ENCODE results near the gene TRIM58.

TRIM58 gene

DNA sequence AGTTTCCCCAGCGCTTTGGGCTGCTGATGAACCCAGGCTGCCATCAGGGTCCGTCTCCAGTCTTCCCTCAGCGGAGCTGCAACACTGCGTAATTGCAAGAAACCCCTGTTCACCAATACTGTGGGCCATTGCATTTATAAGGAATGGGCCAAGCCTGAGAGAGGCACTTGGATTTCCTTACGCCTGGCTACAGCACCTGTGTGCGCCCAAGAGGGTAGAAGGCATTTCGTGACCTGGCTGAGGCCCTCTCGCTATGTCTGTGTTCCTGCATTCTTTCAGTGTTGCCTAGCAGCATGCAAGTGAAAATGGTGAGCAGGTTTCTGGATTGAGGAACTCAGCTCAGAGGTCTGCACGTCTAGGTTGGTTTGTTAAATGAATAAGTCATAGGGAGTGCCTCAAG, 26.4 kb downstream of the TRIM58 start:
- no peak overlapping the region for H3K4ac ChIP-seq (ENCODE audit: low read depth, low read length)
- H3K9ac ChIP-seq (ENCODE audit: low read length): no peak overlapping the region
- H3K4me2 ChIP-seq (ENCODE audit: low read length): no peak overlapping the region
- H3K36me3 ChIP-seq (ENCODE audit: control insufficient read depth in 1 of 2, insufficient read depth in 2 of 2, low read length in 2 of 2): peaks cover 0 to 2% of the 10 kb centered on the region in 2 experiments
- peak in 1 of 2 donors; percentile 58 for DNase-seq
- H3K4me1 ChIP-seq (ENCODE audit: control insufficient read depth in 1 of 2, insufficient read depth in 2 of 2, low read length in 2 of 2): no peaks in the 10 kb centered on the region
- no peak overlapping the region for H4K8ac ChIP-seq (ENCODE audit: low read depth, low read length)
- no peak overlapping the region for H4K91ac ChIP-seq (ENCODE audit: low read depth, low read length)
- H2BK120ac ChIP-seq (ENCODE audit: insufficient read depth, low read length, poor library complexity): no peak overlapping the region
- peaks cover 4% of the 10 kb centered on the region for H3K9me3 ChIP-seq (ENCODE audit: insufficient read depth, low read depth, low read length)
- no peak overlapping the region for H3K27ac ChIP-seq (ENCODE audit: low read depth, low read length)
- no peak overlapping the region for H2BK5ac ChIP-seq (ENCODE audit: low read depth, low read length, poor library complexity)
- H3K23ac ChIP-seq (ENCODE audit: low read length): no peak overlapping the region
- no peak overlapping the region for H3K18ac ChIP-seq (ENCODE audit: low read length)
- H3K79me1 ChIP-seq (ENCODE audit: low read length): no peaks in the 10 kb centered on the region
- H4K12ac ChIP-seq (ENCODE audit: low read depth, low read length): no peak overlapping the region
- no peaks in the 10 kb centered on the region for H3K27me3 ChIP-seq (ENCODE audit: insufficient read depth, low read length)
- H3K4me3 ChIP-seq (ENCODE audit: low read depth, low read length): no peak overlapping the region
- no peaks in the 10 kb centered on the region for H3K79me2 ChIP-seq (ENCODE audit: control insufficient read depth, insufficient read depth, low read length, poor library complexity)
- no peak overlapping the region for H3K14ac ChIP-seq (ENCODE audit: low read length)
- WGBS (ENCODE audit: extremely low coverage, insufficient coverage, insufficient read length): no CpG with 5 or more reads among the region's 9 CpGs
- H2AK5ac ChIP-seq (ENCODE audit: low read length): no peak overlapping the region
- H2BK12ac ChIP-seq (ENCODE audit: low read length): no peak overlapping the region
- no peak overlapping the region for H2AFZ ChIP-seq (ENCODE audit: insufficient read depth, low read length, poor library complexity)

DNA sequence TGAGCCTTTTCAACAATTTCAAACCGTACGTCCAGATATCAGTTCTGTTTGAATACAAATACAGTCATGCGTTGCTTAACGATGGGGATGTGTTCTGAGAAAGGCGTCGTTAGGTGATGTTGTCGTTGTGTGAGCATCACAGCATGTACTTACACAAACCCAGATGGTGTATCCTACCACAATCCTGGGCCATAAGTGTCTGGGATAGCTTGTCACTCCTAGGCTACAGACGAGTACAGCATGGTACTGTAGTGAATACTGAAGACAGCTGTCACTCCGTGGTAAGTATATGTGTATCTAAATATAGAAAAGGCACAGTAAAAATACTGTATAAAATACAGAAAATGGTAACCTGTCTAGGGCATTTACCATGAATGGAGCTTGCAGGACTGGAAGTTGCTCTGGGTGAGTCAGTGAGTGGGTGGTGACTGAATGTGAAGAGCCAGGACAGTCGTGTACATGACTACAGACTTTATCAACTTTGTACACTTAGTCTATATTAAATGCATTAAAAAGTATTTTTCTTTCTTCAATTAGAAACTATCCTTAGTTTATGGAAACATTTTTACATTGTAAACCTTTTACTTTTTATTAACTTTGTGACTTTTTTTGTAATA, 27.9 kb downstream of the TRIM58 start:
- H3K27ac ChIP-seq (ENCODE audit: low read depth, low read length): no peak overlapping the region
- no peak overlapping the region for H2BK5ac ChIP-seq (ENCODE audit: low read depth, low read length, poor library complexity)
- no peak overlapping the region for H4K8ac ChIP-seq (ENCODE audit: low read depth, low read length)
- no peak overlapping the region for H3K4ac ChIP-seq (ENCODE audit: low read depth, low read length)
- H4K91ac ChIP-seq (ENCODE audit: low read depth, low read length): no peak overlapping the region
- no peak overlapping the region for H3K4me2 ChIP-seq (ENCODE audit: low read length)
- H4K12ac ChIP-seq (ENCODE audit: low read depth, low read length): no peak overlapping the region
- H2AK5ac ChIP-seq (ENCODE audit: low read length): no peak overlapping the region
- no peaks in the 10 kb centered on the region for H3K79me1 ChIP-seq (ENCODE audit: low read length)
- DNase-seq: no peak
- H3K18ac ChIP-seq (ENCODE audit: low read length): no peak overlapping the region
- H2BK12ac ChIP-seq (ENCODE audit: low read length): no peak overlapping the region
- H3K14ac ChIP-seq (ENCODE audit: low read length): no peak overlapping the region
- H3K9ac ChIP-seq (ENCODE audit: low read length): no peak overlapping the region
- H2AFZ ChIP-seq (ENCODE audit: insufficient read depth, low read length, poor library complexity): no peak overlapping the region
- H3K4me3 ChIP-seq (ENCODE audit: low read depth, low read length): no peak overlapping the region
- H3K36me3 ChIP-seq (ENCODE audit: control insufficient read depth in 1 of 2, insufficient read depth in 2 of 2, low read length in 2 of 2): no peaks in the 10 kb centered on the region
- H3K4me1 ChIP-seq (ENCODE audit: control insufficient read depth in 1 of 2, insufficient read depth in 2 of 2, low read length in 2 of 2): no peaks in the 10 kb centered on the region
- H3K27me3 ChIP-seq (ENCODE audit: insufficient read depth, low read length): no peaks in the 10 kb centered on the region
- no peak overlapping the region for H2BK120ac ChIP-seq (ENCODE audit: insufficient read depth, low read length, poor library complexity)
- H3K79me2 ChIP-seq (ENCODE audit: control insufficient read depth, insufficient read depth, low read length, poor library complexity): no peaks in the 10 kb centered on the region
- H3K9me3 ChIP-seq (ENCODE audit: insufficient read depth, low read depth, low read length): peaks cover 2% of the 10 kb centered on the region
- whole genome bisulfite sequencing (ENCODE audit: extremely low coverage, insufficient coverage, insufficient read length): no CpG with 5 or more reads among the region's 10 CpGs
- H3K23ac ChIP-seq (ENCODE audit: low read length): no peak overlapping the region

DNA sequence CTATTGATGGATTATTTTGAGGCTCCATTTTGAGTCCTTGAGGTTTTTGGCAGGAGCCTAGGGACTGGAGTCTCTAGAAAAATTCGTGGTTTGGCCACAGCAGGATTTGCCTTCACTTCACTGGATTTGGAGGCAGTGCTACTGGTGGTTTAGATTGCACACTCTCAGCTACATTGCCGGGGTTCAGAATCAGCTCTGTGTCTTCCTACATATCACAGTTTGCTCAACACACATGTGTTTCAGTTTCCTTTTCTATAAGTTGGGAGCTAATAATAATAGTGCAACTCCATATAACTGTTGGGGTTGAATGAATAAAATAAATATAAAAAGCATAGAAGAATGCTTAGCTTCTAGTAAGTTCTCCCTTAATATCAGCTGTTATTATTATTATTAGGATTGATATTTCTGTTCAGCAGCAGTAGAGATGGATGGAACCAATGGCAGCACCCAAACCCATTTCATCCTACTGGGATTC, 38.2 kb downstream of the TRIM58 start, which contains the start of gene OR2W3:
TSS of gene OR2W3 (plus strand) at position 425 of the 475 bp plus-strand sequence. CDS start at position 425, 0 bp downstream.
- Histone ChIP-seq H2BK5ac (ENCODE audit: low read depth, low read length, poor library complexity) (no peak within 1 kb of the TSS), H2BK12ac (ENCODE audit: low read length) (no peak within 1 kb of the TSS), H2AK5ac (ENCODE audit: low read length) (no peak within 1 kb of the TSS), H3K9ac (ENCODE audit: low read length) (no peak within 1 kb of the TSS), H3K27me3 (ENCODE audit: insufficient read depth, low read length) (no peaks in the 10 kb centered on the region), H3K14ac (ENCODE audit: low read length) (no peak within 1 kb of the TSS), H4K12ac (ENCODE audit: low read depth, low read length) (no peak within 1 kb of the TSS), H4K8ac (ENCODE audit: low read depth, low read length) (no peak within 1 kb of the TSS), H3K36me3 (ENCODE audit: control insufficient read depth in 1 of 2, insufficient read depth in 2 of 2, low read length in 2 of 2) (no peaks in the 10 kb centered on the region), H4K91ac (ENCODE audit: low read depth, low read length) (no peak within 1 kb of the TSS), H3K79me1 (ENCODE audit: low read length) (no peaks in the 10 kb centered on the region), H3K79me2 (ENCODE audit: control insufficient read depth, insufficient read depth, low read length, poor library complexity) (no peaks in the 10 kb centered on the region), H3K4me1 (ENCODE audit: control insufficient read depth in 1 of 2, insufficient read depth in 2 of 2, low read length in 2 of 2) (no peaks in the 10 kb centered on the region), H3K9me3 (ENCODE audit: insufficient read depth, low read depth, low read length) (peaks cover 7% of the 10 kb centered on the region), H3K18ac (ENCODE audit: low read length) (no peak within 1 kb of the TSS), H3K4me3 (ENCODE audit: low read depth, low read length) (no peak within 1 kb of the TSS), H2AFZ (ENCODE audit: insufficient read depth, low read length, poor library complexity) (no peak within 1 kb of the TSS), H3K23ac (ENCODE audit: low read length) (no peak within 1 kb of the TSS), H2BK120ac (ENCODE audit: insufficient read depth, low read length, poor library complexity) (no peak within 1 kb of the TSS), H3K4ac (ENCODE audit: low read depth, low read length) (no peak within 1 kb of the TSS), H3K27ac (ENCODE audit: low read depth, low read length) (no peak within 1 kb of the TSS), H3K4me2 (ENCODE audit: low read length) (no peak within 1 kb of the TSS)
- WGBS (ENCODE audit: extremely low coverage, insufficient coverage, insufficient read length): no CpG with 5 or more reads among the region's 2 CpGs
- no peak for DNase-seq

DNA sequence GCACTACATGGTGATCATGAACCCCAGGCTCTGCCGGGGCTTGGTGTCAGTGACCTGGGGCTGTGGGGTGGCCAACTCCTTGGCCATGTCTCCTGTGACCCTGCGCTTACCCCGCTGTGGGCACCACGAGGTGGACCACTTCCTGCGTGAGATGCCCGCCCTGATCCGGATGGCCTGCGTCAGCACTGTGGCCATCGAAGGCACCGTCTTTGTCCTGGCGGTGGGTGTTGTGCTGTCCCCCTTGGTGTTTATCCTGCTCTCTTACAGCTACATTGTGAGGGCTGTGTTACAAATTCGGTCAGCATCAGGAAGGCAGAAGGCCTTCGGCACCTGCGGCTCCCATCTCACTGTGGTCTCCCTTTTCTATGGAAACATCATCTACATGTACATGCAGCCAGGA, 39.0 kb downstream of the TRIM58 start:
- H3K4me2 ChIP-seq (ENCODE audit: low read length): no peak overlapping the region
- H3K27ac ChIP-seq (ENCODE audit: low read depth, low read length): no peak overlapping the region
- H3K27me3 ChIP-seq (ENCODE audit: insufficient read depth, low read length): no peaks in the 10 kb centered on the region
- H3K14ac ChIP-seq (ENCODE audit: low read length): no peak overlapping the region
- no peak overlapping the region for H3K9ac ChIP-seq (ENCODE audit: low read length)
- H2BK12ac ChIP-seq (ENCODE audit: low read length): no peak overlapping the region
- H2AFZ ChIP-seq (ENCODE audit: insufficient read depth, low read length, poor library complexity): no peak overlapping the region
- no peak overlapping the region for H2AK5ac ChIP-seq (ENCODE audit: low read length)
- no peaks in the 10 kb centered on the region for H3K4me1 ChIP-seq (ENCODE audit: control insufficient read depth in 1 of 2, insufficient read depth in 2 of 2, low read length in 2 of 2)
- no peak overlapping the region for H2BK5ac ChIP-seq (ENCODE audit: low read depth, low read length, poor library complexity)
- no CpG with 5 or more reads among the region's 14 CpGs for WGBS (ENCODE audit: extremely low coverage, insufficient coverage, insufficient read length)
- no peak overlapping the region for H4K8ac ChIP-seq (ENCODE audit: low read depth, low read length)
- H3K36me3 ChIP-seq (ENCODE audit: control insufficient read depth in 1 of 2, insufficient read depth in 2 of 2, low read length in 2 of 2): no peaks in the 10 kb centered on the region
- DNase-seq: no peak
- no peaks in the 10 kb centered on the region for H3K79me2 ChIP-seq (ENCODE audit: control insufficient read depth, insufficient read depth, low read length, poor library complexity)
- H3K4me3 ChIP-seq (ENCODE audit: low read depth, low read length): no peak overlapping the region
- H3K4ac ChIP-seq (ENCODE audit: low read depth, low read length): no peak overlapping the region
- peaks cover 7% of the 10 kb centered on the region for H3K9me3 ChIP-seq (ENCODE audit: insufficient read depth, low read depth, low read length)
- H2BK120ac ChIP-seq (ENCODE audit: insufficient read depth, low read length, poor library complexity): no peak overlapping the region
- H3K18ac ChIP-seq (ENCODE audit: low read length): no peak overlapping the region
- no peak overlapping the region for H4K91ac ChIP-seq (ENCODE audit: low read depth, low read length)
- H3K23ac ChIP-seq (ENCODE audit: low read length): no peak overlapping the region
- H4K12ac ChIP-seq (ENCODE audit: low read depth, low read length): no peak overlapping the region
- no peaks in the 10 kb centered on the region for H3K79me1 ChIP-seq (ENCODE audit: low read length)

Measured in trophoblast cell (in vitro differentiated cells and primary cell).